ENCODE results near the gene IRF2BP1. TPM values are rescaled to one million over a fixed set of nuclear protein-coding genes. Genes with fewer than 3 reads are reported as not detected.

Gene IRF2BP1
- total and polyA plus RNA-seq, 2 of the 13 experiments (the other 11 are each of a cell fraction or from before 2014, with no cell fraction given) = 4.3 to 14.3 TPM

DNA sequence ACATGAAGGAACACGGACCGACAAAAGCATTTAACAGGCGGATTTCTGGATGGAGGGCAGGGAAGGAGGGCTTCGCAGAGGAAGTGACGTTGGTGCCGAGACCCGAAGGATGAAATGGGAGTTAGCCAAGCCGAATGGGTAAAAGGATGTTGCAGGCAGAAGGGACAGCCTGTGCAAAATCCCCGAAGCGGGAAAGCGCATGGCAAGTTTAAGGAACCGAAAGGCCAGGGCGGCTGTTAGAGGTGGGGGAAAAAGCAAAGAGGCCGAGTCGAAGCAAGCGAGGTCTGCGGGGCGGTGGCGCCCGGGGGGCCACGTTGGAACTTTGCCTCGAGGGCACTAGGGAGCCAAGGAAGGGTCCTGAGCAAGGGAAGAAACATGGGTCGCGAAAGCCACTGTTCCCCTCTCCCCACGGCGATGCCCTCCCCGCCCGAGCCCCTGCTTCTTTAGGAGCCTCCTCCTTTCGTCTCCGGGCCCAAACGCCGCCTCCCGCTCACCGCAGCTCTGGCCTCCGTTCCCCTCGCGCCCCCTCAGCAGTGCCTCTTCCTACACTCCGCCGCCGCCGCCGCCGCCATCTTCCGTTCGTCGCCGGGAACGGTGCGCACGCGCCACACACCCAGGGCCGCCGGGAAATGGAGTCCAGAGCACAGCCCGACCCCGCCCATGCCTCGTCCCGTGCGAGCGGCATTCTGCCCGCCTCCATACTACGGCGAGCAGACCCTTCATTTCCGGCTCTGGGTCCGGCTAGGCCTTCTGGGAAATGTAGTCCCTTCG lies 23.2 kb downstream of the IRF2BP1 start, which contains the start of gene SYMPK (continued):
- TF ChIP-seq, protein P1, sequence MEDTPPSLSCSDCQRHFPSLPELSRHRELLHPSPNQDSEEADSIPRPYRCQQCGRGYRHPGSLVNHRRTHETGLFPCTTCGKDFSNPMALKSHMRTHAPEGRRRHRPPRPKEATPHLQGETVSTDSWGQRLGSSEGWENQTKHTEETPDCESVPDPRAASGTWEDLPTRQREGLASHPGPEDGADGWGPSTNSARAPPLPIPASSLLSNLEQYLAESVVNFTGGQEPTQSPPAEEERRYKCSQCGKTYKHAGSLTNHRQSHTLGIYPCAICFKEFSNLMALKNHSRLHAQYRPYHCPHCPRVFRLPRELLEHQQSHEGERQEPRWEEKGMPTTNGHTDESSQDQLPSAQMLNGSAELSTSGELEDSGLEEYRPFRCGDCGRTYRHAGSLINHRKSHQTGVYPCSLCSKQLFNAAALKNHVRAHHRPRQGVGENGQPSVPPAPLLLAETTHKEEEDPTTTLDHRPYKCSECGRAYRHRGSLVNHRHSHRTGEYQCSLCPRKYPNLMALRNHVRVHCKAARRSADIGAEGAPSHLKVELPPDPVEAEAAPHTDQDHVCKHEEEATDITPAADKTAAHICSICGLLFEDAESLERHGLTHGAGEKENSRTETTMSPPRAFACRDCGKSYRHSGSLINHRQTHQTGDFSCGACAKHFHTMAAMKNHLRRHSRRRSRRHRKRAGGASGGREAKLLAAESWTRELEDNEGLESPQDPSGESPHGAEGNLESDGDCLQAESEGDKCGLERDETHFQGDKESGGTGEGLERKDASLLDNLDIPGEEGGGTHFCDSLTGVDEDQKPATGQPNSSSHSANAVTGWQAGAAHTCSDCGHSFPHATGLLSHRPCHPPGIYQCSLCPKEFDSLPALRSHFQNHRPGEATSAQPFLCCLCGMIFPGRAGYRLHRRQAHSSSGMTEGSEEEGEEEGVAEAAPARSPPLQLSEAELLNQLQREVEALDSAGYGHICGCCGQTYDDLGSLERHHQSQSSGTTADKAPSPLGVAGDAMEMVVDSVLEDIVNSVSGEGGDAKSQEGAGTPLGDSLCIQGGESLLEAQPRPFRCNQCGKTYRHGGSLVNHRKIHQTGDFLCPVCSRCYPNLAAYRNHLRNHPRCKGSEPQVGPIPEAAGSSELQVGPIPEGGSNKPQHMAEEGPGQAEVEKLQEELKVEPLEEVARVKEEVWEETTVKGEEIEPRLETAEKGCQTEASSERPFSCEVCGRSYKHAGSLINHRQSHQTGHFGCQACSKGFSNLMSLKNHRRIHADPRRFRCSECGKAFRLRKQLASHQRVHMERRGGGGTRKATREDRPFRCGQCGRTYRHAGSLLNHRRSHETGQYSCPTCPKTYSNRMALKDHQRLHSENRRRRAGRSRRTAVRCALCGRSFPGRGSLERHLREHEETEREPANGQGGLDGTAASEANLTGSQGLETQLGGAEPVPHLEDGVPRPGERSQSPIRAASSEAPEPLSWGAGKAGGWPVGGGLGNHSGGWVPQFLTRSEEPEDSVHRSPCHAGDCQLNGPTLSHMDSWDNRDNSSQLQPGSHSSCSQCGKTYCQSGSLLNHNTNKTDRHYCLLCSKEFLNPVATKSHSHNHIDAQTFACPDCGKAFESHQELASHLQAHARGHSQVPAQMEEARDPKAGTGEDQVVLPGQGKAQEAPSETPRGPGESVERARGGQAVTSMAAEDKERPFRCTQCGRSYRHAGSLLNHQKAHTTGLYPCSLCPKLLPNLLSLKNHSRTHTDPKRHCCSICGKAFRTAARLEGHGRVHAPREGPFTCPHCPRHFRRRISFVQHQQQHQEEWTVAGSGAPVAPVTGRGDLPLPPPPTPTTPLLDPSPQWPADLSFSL (CRISPR knock-in tag; IDR thresholded peaks at IDR 0.05) = no peak
- TF ChIP-seq SIX1 (CRISPR knock-in tag; IDR thresholded peaks at IDR 0.05; ENCODE audit: borderline replicate concordance) (no peak), CREM (IDR thresholded peaks at IDR 0.05) (peak; percentile 99), CREM (CRISPR knock-in tag; IDR thresholded peaks at IDR 0.05) (no peak), ZSCAN9 (CRISPR knock-in tag; IDR thresholded peaks at IDR 0.05; ENCODE audit: borderline replicate concordance) (no peak), PRMT3 (CRISPR knock-in tag; IDR thresholded peaks at IDR 0.05; ENCODE audit: borderline replicate concordance, low read depth) (no peak), POLR2AphosphoS5 (IDR thresholded peaks at IDR 0.05; ENCODE audit: low read depth, low read length) (no peak; the same call in 1 of the 2 replicates), HNRNPUL1 (IDR thresholded peaks at IDR 0.05; ENCODE audit: low read depth, low read length) (no peak), KLF12 (CRISPR knock-in tag; IDR thresholded peaks at IDR 0.05; ENCODE audit: borderline replicate concordance) (peak; percentile 83; the same call in 1 of the 2 replicates), ZNF678 (CRISPR knock-in tag; IDR thresholded peaks at IDR 0.05) (no peak), REPIN1 (CRISPR knock-in tag; IDR thresholded peaks at IDR 0.05; ENCODE audit: borderline replicate concordance, low read depth) (peak; percentile 62; the same call in 1 of the 2 replicates)
- TF ChIP-seq, protein P2, sequence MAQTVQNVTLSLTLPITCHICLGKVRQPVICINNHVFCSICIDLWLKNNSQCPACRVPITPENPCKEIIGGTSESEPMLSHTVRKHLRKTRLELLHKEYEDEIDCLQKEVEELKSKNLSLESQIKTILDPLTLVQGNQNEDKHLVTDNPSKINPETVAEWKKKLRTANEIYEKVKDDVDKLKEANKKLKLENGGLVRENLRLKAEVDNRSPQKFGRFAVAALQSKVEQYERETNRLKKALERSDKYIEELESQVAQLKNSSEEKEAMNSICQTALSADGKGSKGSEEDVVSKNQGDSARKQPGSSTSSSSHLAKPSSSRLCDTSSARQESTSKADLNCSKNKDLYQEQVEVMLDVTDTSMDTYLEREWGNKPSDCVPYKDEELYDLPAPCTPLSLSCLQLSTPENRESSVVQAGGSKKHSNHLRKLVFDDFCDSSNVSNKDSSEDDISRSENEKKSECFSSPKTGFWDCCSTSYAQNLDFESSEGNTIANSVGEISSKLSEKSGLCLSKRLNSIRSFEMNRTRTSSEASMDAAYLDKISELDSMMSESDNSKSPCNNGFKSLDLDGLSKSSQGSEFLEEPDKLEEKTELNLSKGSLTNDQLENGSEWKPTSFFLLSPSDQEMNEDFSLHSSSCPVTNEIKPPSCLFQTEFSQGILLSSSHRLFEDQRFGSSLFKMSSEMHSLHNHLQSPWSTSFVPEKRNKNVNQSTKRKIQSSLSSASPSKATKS (CRISPR knock-in tag; IDR thresholded peaks at IDR 0.05) = no peak
- TF ChIP-seq, protein P3, sequence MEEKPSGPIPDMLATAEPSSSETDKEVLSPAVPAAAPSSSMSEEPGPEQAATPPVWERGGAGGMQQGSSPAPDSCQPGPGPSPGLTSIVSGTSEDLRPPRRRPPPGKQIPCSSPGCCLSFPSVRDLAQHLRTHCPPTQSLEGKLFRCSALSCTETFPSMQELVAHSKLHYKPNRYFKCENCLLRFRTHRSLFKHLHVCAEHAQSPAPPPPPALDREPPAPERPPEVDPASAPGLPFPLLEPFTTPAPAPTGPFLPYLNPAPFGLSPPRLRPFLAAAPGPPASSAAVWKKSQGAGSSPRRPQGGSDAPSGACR (CRISPR knock-in tag; IDR thresholded peaks at IDR 0.05) = no peak
- TF ChIP-seq, protein P4, sequence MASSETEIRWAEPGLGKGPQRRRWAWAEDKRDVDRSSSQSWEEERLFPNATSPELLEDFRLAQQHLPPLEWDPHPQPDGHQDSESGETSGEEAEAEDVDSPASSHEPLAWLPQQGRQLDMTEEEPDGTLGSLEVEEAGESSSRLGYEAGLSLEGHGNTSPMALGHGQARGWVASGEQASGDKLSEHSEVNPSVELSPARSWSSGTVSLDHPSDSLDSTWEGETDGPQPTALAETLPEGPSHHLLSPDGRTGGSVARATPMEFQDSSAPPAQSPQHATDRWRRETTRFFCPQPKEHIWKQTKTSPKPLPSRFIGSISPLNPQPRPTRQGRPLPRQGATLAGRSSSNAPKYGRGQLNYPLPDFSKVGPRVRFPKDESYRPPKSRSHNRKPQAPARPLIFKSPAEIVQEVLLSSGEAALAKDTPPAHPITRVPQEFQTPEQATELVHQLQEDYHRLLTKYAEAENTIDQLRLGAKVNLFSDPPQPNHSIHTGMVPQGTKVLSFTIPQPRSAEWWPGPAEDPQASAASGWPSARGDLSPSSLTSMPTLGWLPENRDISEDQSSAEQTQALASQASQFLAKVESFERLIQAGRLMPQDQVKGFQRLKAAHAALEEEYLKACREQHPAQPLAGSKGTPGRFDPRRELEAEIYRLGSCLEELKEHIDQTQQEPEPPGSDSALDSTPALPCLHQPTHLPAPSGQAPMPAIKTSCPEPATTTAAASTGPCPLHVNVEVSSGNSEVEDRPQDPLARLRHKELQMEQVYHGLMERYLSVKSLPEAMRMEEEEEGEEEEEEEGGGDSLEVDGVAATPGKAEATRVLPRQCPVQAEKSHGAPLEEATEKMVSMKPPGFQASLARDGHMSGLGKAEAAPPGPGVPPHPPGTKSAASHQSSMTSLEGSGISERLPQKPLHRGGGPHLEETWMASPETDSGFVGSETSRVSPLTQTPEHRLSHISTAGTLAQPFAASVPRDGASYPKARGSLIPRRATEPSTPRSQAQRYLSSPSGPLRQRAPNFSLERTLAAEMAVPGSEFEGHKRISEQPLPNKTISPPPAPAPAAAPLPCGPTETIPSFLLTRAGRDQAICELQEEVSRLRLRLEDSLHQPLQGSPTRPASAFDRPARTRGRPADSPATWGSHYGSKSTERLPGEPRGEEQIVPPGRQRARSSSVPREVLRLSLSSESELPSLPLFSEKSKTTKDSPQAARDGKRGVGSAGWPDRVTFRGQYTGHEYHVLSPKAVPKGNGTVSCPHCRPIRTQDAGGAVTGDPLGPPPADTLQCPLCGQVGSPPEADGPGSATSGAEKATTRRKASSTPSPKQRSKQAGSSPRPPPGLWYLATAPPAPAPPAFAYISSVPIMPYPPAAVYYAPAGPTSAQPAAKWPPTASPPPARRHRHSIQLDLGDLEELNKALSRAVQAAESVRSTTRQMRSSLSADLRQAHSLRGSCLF (CRISPR knock-in tag; IDR thresholded peaks at IDR 0.05; ENCODE audit: borderline replicate concordance) = no peak

Data from HepG2 (cell line).